Colon (tissue), 2 donors: ENCODE measurements around the gene ACADM.
A peak's percentile ranks its signal among the peaks of the same experiment; 100 is the strongest.
"Not testable (repeated sequence)": the region's sequence is repeated elsewhere in the genome, so short reads cannot be mapped to it uniquely, and the experiment has no call there.

ENCODE experiments used
- FAIRE-seq: peaks from 2 replicates; lab custom pipeline; 2012; peaks lifted over from hg19 to GRCh38; lab: Jason Lieb, UNC
- donor health status: control.
- donor health status: control.

Gene ACADM

DNA sequence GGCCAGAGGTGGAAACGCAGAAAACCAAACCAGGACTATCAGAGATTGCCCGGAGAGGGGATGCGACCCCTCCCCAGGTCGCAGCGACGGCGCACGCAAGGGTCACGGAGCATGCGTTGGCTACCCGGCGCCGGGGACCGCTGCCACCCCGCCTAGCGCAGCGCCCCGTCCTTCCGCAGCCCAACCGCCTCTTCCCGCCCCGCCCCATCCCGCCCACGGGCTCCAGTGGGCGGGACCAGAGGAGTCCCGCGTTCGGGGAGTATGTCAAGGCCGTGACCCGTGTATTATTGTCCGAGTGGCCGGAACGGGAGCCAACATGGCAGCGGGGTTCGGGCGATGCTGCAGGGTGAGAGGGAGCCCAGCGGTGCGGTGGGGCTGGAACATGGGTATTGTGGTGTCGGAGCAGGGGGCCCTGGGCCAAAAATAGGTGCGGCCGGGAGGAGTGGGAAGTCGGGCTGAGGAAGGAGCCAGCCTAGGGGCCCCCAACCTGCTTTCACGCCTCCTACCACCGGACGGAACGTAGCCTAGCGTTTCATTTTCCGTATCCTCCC lies at the start of gene ACADM:
Gene ACADM (plus strand): TSS at position 238 of the 551 bp plus-strand sequence. CDS start 79 bp downstream, at position 317.
- FAIRE-seq: no peak

DNA sequence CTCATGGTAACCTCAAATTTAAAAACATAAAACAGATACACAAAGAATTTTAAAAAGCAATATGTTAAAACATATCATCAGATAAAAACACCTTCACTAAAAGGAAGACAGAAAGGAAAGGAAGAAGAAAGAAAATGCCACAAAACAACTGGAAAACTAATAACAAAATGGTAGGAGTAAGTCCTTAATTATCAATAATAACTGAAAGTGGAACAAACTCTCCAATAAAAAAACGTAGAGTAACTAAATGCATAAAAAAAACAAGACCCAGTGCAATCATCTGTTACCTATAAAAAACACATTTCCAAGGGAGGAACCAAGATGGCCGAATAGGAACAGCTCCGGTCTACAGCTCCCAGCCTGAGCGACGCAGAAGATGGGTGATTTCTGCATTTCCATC lies 47.1 kb upstream of the ACADM start:
- no peak for FAIRE-seq

DNA sequence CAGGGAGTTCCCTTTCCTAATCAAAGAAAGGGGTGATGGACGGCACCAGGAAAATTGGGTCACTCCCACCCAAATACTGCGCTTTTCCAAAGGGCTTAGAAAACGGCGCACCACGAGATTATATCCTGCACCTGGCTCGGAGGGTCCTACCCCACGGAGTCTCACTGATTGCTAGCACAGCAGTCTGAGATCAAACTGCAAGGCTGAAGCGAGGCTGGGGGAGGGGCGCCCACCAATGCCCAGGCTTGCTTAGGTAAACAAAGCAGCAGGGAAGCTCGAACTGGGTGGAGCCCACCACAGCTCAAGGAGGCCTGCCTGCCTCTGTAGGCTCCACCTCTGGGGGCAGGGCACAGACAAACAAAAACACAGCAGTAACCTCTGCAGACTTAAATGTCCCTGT lies 46.5 kb upstream of the ACADM start:
- not testable (repeated sequence) for FAIRE-seq

DNA sequence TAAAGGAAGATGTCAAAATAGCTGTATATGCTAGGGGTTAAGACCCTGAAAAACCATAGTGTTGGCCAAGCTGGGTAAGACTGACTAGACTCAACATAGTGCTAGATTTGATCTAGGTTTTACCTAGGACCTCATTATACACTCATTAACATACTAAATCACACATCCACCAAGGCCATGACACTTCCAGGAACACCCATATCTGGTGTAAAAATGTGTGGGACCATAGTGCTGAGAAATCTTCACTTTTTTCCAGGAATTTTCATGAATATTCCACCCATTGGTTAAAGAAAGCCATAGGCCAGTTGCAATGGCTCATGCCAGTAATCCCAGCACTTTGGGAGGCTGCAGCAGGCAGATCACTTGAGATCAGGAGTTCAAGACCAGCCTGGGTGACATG lies 34.0 kb upstream of the ACADM start:
- no peak for FAIRE-seq

DNA sequence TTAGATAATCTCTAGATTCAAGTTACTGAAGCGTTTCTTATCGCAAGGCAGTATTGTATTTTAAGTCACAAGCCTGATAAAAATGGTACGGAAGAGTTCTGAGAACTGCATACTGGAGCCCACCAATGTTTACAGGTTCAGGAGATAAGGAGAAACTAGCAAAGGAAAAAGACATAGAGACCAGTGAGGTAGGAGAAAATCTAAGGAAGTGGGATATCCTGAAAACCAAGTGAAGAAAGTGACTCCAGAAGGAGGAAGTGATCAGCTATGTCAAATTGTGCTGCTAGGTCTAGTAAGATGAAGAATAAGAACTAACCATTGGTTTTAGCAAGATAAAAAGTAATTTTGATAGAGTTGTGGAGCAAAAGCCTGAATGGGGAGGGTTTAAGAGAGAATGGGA lies 31.0 kb upstream of the ACADM start:
- FAIRE-seq: no peak

DNA sequence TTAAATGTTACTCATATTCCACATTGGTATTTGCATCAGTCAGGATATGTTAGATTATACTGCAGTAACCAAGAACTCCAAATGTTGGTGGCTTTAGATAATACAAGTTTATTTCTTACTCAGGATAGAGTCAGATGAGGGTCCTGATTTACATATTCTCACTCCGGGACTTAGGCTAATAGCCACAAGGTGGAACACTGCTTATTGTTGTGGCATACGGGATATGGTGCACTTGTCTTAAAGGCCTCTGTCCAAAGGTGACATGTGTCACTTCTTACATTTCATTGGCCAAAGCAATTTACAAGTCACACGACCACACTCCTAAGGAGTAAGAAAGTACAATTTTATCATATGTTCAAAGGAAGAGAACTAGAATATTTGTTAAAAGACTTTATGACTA lies 28.5 kb upstream of the ACADM start:
- FAIRE-seq: no peak

DNA sequence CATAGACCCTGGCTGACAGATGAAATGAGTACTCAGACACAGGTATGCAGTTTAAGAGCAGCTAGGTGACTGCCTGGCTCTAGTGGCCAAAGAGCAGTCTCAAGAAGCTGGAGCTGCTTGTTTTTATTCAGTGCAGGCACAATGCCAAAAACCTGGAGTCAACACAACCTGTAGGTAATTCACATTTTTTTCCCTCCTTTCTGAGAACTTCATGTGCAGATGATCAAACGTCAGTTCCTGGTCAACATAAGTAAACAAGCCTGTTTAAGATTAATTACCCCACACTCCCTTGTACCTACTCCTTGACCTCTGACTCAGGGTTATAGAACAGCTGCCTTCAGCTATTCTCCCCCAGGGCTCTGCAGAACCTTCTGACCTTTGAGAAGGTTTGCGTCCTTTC lies 17.3 kb upstream of the ACADM start:
- no peak for FAIRE-seq

DNA sequence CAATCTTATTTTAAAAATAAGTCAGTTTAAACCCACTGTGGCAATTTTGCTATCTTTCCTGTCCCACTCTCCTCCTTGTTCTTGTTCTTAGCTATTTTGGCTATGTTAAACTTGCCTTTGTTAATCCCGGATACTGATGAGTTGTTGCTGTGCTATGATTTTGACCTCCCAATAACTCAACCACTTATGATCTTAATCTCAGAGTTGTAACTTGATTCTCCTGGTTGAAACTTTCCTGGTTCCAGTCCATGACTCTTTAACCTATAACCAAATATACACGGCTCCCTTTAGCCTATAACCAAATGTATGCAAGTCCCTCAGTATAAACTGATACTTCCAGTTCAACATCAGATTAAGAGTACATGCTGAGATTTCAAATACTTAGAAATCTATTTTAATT lies 15.6 kb upstream of the ACADM start:
- FAIRE-seq: no peak

DNA sequence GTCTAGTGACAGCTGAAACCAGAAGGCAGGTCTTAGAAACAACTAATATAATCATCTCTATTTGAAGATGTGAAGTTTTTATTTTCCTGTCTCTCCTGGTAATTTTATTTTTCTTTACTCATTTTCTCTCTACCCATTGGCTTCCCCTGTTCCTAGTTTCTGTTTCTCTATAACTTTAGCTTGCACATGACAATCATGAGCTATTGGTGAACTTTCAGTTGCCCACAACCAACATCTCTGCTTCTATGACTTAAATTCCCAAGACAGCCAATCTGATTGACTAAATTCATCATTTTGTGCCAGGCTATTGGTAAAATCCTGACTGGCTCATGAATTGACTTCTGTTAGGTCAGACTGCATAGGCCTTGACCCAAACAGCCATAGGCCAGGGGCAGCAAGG lies 13.7 kb upstream of the ACADM start:
- no peak for FAIRE-seq

DNA sequence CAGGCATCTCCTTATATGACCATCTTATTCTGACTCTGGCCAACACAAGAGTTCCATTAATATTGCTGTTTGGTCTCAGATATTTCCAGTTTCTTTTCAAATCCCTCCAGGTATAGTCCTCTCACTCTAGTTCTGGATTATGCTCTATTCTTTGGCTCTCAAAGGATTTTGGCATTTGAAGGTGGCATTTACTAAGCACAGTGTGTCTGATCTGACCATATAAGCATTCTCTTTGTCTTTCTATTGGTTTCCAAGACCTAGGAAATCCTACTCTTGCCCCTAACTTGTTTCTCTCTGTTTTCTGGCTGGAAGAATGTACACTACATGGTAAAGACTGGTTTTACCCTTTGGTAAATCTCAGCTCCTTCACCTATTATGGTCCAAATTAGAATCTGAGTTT lies 12.7 kb upstream of the ACADM start:
- FAIRE-seq: no peak

DNA sequence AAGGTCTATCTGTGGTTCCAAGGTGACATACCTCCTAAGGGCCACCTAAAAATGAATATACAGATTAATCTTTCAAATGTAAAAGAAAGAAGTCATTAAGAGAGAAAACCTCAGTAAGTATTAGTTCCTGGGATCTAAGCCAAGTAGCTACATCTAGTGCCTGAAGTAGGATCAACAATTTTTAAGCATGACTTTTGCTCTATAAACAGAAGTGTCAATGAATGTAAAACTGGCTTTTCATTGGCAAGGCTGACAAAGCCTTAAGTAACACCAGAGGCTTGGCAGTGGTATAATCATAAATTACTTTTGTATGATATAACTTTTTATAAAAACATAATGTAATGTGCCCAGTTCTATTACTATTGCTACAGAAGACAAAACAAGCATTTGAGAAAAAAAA lies 12.2 kb upstream of the ACADM start:
- FAIRE-seq: no peak

DNA sequence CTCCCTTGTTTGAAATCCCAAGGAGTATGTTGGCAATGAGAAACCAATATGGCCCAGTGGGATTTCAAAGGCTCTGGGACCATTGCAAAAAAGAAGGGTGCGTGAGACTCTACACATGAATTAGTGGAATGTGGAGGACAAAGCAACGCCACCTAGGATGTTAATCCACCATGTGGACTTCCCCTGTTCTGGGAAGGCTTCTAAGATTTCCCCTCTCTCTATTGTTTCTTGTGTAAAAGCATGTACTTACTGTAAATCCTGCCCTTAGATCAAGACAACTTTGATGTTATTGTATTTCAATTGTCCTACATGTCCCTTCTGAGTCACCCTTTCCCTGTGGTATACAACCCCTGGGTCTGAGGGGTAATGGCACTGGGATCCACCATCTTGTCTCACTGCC lies 4.7 kb upstream of the ACADM start:
- FAIRE-seq: no peak

DNA sequence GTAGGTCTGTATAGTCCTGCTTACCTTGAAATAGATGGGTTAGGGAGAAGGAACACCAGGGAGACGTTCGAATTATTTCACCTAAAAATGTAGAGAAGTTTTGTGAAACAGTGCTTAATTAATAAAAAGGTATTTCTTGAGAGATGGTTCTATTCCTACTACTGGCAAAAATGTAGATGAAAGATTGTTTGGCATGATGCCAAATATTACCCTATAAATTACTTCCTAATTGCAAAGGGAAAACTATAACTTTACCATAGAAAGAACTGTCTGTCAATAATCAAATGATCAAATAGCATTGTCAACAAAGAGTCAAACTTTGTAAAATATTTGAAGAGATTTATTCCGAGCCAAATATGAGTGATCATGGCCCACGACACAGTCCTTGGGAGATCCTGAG lies 4.2 kb upstream of the ACADM start:
- FAIRE-seq: no peak

DNA sequence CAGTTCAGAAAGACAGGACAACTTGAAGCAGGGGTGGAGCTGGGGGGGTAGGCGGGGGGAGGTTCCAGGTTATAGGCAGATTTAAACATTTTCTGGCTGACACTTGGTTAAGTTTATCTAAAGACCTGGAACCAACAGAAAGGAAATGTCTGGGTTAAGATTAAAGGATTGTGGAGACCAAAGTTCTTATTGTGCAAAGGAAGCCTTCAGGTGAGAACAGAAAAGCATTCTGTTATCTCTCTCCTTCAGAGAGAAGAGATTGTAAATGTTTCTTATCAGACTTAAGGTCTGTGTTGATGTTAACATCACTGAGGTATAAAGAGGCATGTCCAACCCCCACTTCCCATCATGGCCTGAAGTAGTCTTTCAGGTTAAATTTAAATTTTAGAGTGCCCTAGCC lies 3.7 kb upstream of the ACADM start:
- FAIRE-seq: no peak

DNA sequence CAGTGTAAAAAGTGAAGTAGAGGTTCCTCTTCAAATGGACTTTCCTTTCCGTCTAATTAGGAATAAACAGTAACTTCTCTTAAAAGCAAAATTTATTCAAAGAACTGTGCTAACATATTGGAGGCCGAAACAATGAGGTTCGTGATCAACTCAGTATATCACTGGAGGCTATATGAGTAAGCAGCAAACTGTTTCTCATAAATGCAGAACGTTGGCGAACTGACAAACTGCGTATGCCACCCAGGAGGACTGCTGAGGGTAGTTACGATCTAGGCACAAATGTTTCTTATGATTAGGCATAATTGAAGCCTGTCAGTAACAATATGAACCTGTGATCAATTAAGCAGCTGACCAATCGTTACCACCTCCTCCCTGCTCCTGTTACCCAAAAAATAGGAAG lies 2.3 kb upstream of the ACADM start:
- not testable (repeated sequence) for FAIRE-seq

DNA sequence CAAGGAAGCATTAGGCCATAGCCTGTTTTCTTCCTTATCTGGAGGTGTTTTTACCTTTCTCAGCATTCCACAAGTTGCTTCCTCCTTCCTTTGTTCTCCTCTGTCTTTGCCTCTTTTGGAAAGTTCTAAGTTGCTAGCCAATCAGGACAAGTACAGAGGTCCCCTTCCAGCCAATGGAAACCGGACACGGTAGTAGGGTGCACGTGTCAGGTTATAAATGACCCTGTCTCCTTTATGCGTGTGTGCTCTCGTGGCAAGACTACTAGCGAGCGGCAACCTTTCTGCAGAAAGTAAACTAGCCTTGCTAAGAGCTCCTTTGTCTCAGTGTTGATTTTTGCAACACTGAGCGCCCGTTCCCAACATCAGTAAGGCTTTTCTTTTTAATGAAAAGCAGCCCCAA lies 1.5 kb upstream of the ACADM start:
- no peak for FAIRE-seq

DNA sequence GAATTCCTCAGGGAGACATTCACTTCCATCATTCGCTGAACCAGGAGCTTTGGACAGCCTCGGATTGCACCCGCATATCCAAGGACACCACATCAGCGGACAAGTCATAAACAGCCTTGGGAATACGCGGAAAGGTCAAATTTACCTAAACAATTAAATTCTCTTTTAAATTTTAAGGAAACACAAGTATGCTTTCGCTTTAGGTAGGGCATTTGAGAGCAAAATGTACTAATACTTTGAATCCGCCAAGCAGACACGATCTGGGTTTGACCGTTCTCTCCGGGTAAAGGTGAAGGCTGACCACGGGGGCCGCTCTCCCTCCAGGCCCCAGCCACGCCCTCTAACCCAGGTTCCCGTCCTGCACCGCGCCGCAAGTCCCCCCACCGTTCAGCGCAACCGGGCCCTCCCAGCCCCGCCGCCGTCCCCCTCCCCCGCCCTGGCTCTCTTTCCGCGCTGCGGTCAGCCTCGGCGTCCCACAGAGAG lies 479 bp upstream of the ACADM start:
- FAIRE-seq: no peak

DNA sequence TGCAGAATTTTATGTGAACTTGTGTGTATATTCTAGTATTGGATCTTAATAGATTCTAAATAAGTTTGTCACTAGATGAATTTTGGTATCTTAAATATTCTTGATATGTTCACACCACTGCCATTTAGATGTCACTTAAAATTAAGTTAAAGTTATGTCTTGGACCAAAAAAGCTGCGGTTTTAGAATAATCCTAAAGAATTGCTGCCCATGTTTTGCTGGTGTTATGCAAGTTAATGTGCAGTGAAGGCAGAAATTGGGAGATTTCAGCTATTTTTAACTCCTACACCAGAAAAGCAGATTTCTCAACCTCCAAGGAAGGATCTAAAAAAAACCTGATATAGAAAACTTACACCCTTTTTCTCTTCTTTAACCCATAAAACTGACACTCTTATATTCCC lies 757 bp downstream of the ACADM start:
- FAIRE-seq: peak; percentile 41

DNA sequence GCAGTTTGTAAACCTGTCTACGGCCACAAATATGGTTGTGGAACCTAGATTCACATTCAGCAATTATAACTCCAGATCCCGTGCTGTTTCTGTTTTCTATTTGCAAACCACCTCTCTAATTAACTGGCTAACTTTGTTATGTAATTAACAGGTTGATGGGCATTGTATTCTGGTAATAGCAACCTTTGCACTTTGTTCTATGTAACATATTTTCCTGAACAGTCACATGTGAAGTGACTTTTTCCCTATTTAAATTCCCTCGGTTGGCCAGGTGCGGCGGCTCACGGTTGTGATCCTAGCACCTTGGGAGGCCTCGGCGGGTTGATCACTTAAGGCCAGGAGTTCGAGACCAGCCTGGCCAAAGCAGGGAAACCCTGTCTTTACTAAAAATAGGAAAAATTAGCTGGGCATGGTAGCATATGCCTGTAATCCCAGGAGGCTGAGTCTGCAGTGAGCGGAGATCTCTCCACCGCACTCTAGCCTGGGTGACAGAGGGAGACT lies 1.4 kb downstream of the ACADM start:
- no peak for FAIRE-seq

DNA sequence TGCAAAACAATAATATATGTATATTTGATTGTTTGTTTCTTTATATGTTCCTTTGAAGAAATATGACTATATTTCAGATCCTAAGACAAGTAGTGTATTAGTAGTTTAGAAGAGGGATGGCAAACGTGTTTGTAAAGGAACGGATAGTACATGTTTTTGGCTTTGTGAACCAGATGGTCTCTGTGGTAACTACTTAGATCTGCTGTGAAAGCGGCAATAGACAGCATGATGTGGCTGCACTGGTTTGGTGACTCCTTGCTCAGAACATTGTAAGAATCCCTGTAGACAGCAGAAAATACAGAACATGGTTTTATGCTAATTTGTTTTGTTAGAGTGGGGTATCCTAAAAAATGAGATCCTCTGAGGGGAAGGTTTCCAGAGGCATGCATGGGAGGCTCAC lies 3.1 kb downstream of the ACADM start:
- FAIRE-seq: no peak

DNA sequence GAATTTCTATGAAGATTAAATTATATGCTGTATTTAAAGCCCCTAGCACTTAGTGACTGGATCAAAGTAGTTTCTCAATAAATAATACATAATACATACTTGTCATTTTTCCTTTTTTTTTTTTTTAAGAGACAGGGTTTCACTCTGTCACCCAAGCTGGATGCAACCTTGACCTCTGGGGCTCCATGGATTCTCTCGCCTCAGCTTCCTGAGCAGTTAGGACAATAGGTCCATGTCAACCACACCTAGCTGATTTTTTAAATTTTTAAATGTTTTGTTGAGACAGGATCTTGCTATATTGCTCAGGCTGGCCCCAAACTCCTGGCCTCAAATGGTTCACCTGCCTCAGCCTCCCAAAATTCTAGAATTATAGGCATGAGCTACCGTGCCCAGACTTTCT lies 5.9 kb downstream of the ACADM start:
- no peak for FAIRE-seq

DNA sequence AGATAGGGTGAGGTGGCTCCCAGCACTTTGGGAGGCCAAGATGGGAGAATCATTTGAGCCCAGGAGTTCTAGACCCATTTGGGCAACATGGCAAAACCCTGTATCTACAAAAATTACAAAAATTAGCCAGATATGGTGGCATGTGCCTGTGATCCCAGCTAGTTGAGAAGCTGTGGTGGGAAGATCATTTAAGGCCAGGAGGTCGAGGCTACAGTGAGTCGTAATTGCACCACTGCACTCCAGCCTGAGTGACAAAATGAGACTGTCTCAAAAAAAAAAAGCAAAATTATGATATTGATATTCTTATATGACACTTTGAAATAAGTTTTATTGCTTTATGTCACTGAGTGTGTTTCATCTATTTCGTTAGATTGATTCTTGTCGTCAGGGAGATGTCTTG lies 7.4 kb downstream of the ACADM start:
- no peak for FAIRE-seq

DNA sequence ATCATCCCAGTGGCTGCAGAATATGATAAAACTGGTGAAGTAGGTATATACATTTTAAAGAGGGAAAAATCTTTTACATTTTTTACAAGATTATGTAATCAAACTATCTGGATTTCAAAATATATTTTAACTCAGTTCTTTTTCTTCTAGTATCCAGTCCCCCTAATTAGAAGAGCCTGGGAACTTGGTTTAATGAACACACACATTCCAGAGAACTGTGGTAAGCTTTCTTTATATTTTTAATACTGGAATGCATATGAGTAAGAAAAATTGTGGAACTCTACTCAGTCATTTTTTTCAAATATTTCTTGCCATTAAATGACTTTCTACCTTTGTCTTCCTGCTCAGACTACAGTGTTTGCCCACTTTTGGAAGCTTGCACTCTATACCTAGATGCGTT lies 8.2 kb downstream of the ACADM start:
- FAIRE-seq: no peak

DNA sequence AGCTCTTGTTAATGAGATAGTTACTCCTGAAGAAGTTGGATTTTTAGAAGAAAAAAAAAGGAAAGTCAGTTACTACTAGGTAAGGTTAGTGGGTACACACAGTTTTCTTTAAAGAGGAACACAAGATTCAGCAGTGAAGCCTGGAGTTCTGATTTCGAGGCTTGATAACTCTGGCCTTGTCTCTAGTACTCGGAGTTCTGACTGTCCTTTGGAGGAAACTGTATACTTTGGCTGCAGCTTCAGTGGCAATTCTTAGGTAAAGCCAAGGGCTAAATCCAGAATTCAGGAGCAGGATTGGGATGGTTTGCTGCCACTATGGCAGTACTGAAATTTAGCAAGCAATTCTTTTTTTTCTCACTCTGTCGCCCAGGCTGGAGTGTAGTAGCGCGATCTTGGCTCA lies 9.2 kb downstream of the ACADM start:
- FAIRE-seq: no peak

DNA sequence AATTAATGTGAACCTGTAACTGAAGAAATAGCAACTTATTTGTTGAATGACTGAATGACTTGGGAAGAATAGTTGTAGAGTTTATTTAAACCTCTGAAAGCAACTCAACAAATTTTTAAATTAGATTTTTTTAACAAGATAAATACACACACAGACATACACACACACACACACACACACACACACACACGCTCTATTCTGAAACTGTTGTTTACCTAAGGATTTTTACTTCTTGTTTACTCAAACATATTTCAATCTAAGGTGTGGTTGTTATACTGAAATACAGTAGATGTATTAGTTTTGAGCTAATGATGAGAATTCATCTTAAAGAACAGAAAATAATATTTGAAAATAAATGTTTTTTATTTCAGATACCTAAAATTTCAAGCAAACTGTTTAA lies 11.5 kb downstream of the ACADM start:
- no peak for FAIRE-seq
